NOMO-1 treated with DMSO at 0.1 percent for 48 hours (cell line): ENCODE data around the gene PYCR2.
"Not testable (repeated sequence)": the region's sequence is repeated elsewhere in the genome, so short reads cannot be mapped to it uniquely, and the experiment has no call there.

ENCODE experiments used
- DNase-seq: peaks from one replicate; lab custom pipeline; 2025; ENCODE audit not compliant: unreplicated experiment; lab: John Stamatoyannopoulos, UW

PYCR2 gene

GRCh38 chr1:225892307-225892706, 31.7 kb downstream of the PYCR2 start:
- no peak for DNase-seq

GRCh38 chr1:225891229-225891972, 32.6 kb downstream of the PYCR2 start:
- DNase-seq: no peak

GRCh38 chr1:225890346-225891228, 33.5 kb downstream of the PYCR2 start:
- no peak for DNase-seq

- no peak for DNase-seq
These were observed 34.3 kb downstream of the PYCR2 start for GRCh38 chr1:225889743-225890142.

GRCh38 chr1:225888898-225889601, 35.0 kb downstream of the PYCR2 start, which contains the start of gene LEFTY1:
Gene LEFTY1 (minus strand): TSS chr1:225889146. CDS start chr1:225889066, 80 bp downstream.
- no peak for DNase-seq

- no peak for DNase-seq
These were observed 35.7 kb downstream of the PYCR2 start for GRCh38 chr1:225888289-225888897.

GRCh38 chr1:225887554-225888288, 36.3 kb downstream of the PYCR2 start:
- not testable (repeated sequence) for DNase-seq

- DNase-seq: no peak
These were observed 37.1 kb downstream of the PYCR2 start for GRCh38 chr1:225887030-225887314.

GRCh38 chr1:225886159-225887029, 37.7 kb downstream of the PYCR2 start:
- DNase-seq: no peak

GRCh38 chr1:225885336-225885735, 38.7 kb downstream of the PYCR2 start:
- DNase-seq: peak; percentile 86

GRCh38 chr1:225883616-225884265, 40.3 kb downstream of the PYCR2 start:
- DNase-seq: no peak

GRCh38 chr1:225882694-225883615, 41.1 kb downstream of the PYCR2 start:
- DNase-seq: no peak

GRCh38 chr1:225881959-225882693, 41.9 kb downstream of the PYCR2 start, which contains the start of gene TMEM63A:
Gene TMEM63A (minus strand): TSS chr1:225882380. CDS start chr1:225877580, 4,800 bp downstream.
- DNase-seq: peak; percentile 84

- DNase-seq: no peak
These were observed 42.7 kb downstream of the PYCR2 start for GRCh38 chr1:225881081-225881958.

- DNase-seq: no peak
These were observed 43.4 kb downstream of the PYCR2 start for GRCh38 chr1:225880636-225881035.

- DNase-seq: no peak
These were observed 43.8 kb downstream of the PYCR2 start for GRCh38 chr1:225880222-225880588.
